Measurements from ENCODE around the gene KCNJ10.

Gene KCNJ10

DNA sequence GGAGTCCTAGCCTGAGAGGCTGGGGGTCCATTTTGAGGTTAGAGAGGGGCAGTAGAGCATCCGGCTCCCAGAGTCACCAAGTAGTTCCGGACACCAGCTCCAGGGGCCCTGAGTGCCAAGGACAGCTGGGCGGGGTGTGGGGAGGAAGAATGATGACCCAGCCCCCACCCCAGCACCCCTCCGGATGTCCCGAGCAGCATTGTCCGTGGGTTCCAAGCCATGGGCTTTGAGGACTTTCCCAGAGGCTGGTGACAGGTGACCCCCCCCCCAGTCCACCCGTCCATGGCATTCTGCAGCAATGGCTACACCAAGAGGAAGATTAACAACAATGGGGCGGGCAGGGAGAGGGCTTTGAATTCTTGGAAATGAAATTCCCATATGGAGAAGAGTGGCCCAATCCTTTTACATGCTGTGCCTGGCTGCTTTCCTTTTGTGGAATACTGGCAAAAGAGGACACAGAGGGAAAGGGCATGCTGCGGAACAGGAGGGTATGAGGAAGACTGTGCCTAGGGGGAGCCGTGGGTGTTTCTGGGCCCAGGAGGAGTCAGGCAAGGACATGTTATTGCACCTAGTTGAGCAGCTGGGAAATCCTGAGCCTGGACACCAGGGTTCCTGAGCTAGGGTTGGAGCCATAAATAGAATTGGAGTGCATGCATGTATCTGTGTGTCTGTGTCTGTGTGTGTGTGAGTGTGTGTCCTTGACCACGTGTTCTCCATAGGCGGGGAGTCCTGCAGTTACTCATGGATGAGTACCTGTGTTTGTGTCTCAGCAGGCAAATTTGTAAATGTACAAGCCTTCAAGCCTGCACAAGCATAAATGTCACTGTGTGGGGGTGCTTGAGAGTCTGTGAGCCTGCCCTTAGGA lies 46.6 kb upstream of the KCNJ10 start:
- no peak overlapping the region for H2AFZ ChIP-seq (ENCODE audit: low read depth, low read length)
- no peak overlapping the region for H3K9ac ChIP-seq (ENCODE audit: low read length)
- no peak overlapping the region for H3K4me3 ChIP-seq (ENCODE audit: low read length)
- H3K9me3 ChIP-seq (ENCODE audit: insufficient read depth, low read length), result no peaks in the 10 kb centered on the region
- H3K4me2 ChIP-seq (ENCODE audit: low read length), result no peak overlapping the region
- no peaks in the 10 kb centered on the region for H3K36me3 ChIP-seq (replicated peaks; ENCODE audit: low read depth, low read length)
- TF ChIP-seq, protein P1, sequence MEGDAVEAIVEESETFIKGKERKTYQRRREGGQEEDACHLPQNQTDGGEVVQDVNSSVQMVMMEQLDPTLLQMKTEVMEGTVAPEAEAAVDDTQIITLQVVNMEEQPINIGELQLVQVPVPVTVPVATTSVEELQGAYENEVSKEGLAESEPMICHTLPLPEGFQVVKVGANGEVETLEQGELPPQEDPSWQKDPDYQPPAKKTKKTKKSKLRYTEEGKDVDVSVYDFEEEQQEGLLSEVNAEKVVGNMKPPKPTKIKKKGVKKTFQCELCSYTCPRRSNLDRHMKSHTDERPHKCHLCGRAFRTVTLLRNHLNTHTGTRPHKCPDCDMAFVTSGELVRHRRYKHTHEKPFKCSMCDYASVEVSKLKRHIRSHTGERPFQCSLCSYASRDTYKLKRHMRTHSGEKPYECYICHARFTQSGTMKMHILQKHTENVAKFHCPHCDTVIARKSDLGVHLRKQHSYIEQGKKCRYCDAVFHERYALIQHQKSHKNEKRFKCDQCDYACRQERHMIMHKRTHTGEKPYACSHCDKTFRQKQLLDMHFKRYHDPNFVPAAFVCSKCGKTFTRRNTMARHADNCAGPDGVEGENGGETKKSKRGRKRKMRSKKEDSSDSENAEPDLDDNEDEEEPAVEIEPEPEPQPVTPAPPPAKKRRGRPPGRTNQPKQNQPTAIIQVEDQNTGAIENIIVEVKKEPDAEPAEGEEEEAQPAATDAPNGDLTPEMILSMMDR (IDR thresholded peaks at IDR 0.05; ENCODE audit: low read depth, low read length), result no peak
- no peak for TF ChIP-seq EZH2phosphoT487 (IDR thresholded peaks at IDR 0.05; ENCODE audit: low read depth)
- H3K27ac ChIP-seq (ENCODE audit: low read length), result no peak overlapping the region
- H4K20me1 ChIP-seq (ENCODE audit: insufficient read depth, low read length), result no peaks in the 10 kb centered on the region
- H3K79me2 ChIP-seq (ENCODE audit: low read length), result no peaks in the 10 kb centered on the region
- H3K4me1 ChIP-seq (ENCODE audit: low read length), result peaks cover 4% of the 10 kb centered on the region
- peaks cover 47% of the 10 kb centered on the region for H3K27me3 ChIP-seq (ENCODE audit: low read depth, low read length)

DNA sequence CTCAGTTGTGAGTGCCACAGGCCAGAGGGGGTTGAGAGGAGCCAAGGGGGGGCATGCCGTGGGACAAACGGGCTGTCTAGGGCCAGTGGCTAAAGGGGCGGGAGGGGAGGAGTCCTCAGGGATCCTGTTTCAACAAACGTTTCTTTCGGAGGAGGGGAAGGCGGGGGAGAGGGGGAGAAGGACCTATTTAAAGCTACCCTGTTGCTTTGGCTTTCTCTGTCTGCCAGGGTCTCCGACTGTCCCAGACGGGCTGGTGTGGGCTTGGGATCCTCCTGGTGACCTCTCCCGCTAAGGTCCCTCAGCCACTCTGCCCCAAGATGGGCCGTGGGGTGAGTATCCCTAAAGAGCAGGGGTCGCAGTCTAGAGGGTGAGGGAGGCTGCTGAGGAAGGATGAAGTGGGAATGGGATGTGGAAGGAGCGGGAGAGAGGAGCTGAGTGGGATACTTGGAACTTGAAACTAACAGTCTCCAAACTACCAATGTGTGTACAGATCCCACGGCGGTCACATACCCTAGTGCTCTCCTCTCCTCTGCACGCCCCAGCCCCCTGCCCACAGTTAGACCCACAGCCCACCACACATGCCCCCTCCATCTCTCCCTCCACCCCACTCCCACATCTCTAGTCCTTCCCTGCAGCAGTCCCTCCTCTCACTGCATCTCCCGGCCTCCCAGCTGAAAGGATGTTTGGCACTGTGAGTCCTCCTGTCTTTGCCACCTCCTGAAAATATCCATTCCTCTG lies 45.8 kb upstream of the KCNJ10 start, which contains the start of gene ATP1A2:
TSS of gene ATP1A2 (plus strand) at position 215 of the 738 bp plus-strand sequence. CDS start at position 318, 103 bp downstream.
- Histone ChIP-seq H3K27me3 (ENCODE audit: low read depth, low read length) (peaks cover 47% of the 10 kb centered on the region), H3K79me2 (ENCODE audit: low read length) (no peaks in the 10 kb centered on the region), H3K4me3 (ENCODE audit: low read length) (no peak within 1 kb of the TSS), H3K9me3 (ENCODE audit: insufficient read depth, low read length) (no peaks in the 10 kb centered on the region), H2AFZ (ENCODE audit: low read depth, low read length) (no peak within 1 kb of the TSS), H3K4me2 (ENCODE audit: low read length) (no peak within 1 kb of the TSS), H3K27ac (ENCODE audit: low read length) (no peak within 1 kb of the TSS), H3K4me1 (ENCODE audit: low read length) (peaks cover 4% of the 10 kb centered on the region), H3K36me3 (replicated peaks; ENCODE audit: low read depth, low read length) (no peaks in the 10 kb centered on the region), H3K9ac (ENCODE audit: low read length) (no peak within 1 kb of the TSS), H4K20me1 (ENCODE audit: insufficient read depth, low read length) (no peaks in the 10 kb centered on the region)
- TF ChIP-seq, protein P1 (IDR thresholded peaks at IDR 0.05; ENCODE audit: low read depth, low read length), result no peak
- no peak for TF ChIP-seq EZH2phosphoT487 (IDR thresholded peaks at IDR 0.05; ENCODE audit: low read depth)

DNA sequence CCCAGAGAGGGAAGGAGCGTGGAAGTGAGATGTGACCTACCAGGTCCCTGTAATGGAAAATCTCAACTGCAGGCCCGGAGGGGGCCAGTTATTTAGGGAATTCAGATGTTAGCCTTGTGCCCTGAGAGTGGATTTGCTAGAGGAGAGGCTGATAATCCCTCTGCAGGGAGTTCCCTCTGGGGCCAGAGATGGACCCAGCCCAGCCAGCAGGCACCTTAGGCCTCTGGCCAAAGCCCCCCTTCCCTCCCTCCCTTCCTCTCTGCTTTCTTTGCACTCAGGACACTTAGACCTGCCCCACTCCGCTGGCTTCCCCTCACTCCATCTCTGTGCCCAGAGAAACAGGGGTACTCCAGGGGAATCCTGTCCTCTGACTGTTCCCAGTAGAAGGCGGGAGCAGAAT lies 44.1 kb upstream of the KCNJ10 start:
- Histone ChIP-seq H3K27me3 (ENCODE audit: low read depth, low read length) (peaks cover 49% of the 10 kb centered on the region), H3K4me3 (ENCODE audit: low read length) (no peak overlapping the region), H3K4me1 (ENCODE audit: low read length) (peaks cover under 1% of the 10 kb centered on the region; the same call in 1 of the 2 replicates), H2AFZ (ENCODE audit: low read depth, low read length) (no peak overlapping the region), H3K4me2 (ENCODE audit: low read length) (no peak overlapping the region), H3K36me3 (replicated peaks; ENCODE audit: low read depth, low read length) (no peaks in the 10 kb centered on the region), H3K27ac (ENCODE audit: low read length) (no peak overlapping the region), H3K9me3 (ENCODE audit: insufficient read depth, low read length) (no peaks in the 10 kb centered on the region), H3K79me2 (ENCODE audit: low read length) (no peaks in the 10 kb centered on the region), H4K20me1 (ENCODE audit: insufficient read depth, low read length) (no peaks in the 10 kb centered on the region), H3K9ac (ENCODE audit: low read length) (no peak overlapping the region)
- TF ChIP-seq EZH2phosphoT487 (IDR thresholded peaks at IDR 0.05; ENCODE audit: low read depth), result no peak

DNA sequence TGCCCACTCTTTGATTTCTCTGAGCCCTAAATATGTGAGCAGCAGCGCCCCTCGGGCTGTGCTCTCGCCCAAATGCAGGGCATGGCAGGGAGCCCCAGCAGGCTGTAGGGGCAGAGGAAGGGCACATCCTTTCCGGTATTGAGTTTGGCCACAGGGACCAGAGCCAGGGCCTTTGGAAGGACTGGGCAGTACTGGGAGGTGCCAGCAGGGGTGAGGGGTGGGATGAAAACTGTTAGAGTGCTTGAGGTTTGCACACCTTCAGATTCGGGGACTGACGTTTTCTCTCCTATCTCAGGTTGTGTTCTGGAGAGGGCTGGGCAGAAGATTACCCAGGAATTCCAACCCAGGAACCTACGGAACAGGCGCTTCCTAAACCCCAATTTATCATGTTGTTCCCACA lies 43.4 kb upstream of the KCNJ10 start:
- Histone ChIP-seq H4K20me1 (ENCODE audit: insufficient read depth, low read length) (no peaks in the 10 kb centered on the region), H3K9ac (ENCODE audit: low read length) (no peak overlapping the region), H3K27ac (ENCODE audit: low read length) (no peak overlapping the region), H3K4me2 (ENCODE audit: low read length) (no peak overlapping the region), H3K27me3 (ENCODE audit: low read depth, low read length) (peaks cover 47% of the 10 kb centered on the region), H3K36me3 (replicated peaks; ENCODE audit: low read depth, low read length) (no peaks in the 10 kb centered on the region), H3K79me2 (ENCODE audit: low read length) (no peaks in the 10 kb centered on the region), H3K4me3 (ENCODE audit: low read length) (no peak overlapping the region), H2AFZ (ENCODE audit: low read depth, low read length) (no peak overlapping the region), H3K9me3 (ENCODE audit: insufficient read depth, low read length) (no peaks in the 10 kb centered on the region), H3K4me1 (ENCODE audit: low read length) (peaks cover 7% of the 10 kb centered on the region; the same call in 1 of the 2 replicates)
- TF ChIP-seq EZH2phosphoT487 (IDR thresholded peaks at IDR 0.05; ENCODE audit: low read depth), result no peak
- TF ChIP-seq, protein P1 (IDR thresholded peaks at IDR 0.05; ENCODE audit: low read depth, low read length), result no peak

Data from OCI-LY3 (cell line).